ENCODE data around the gene CXCR2. TPM values are rescaled to one million over a fixed set of nuclear protein-coding genes. Genes with fewer than 3 reads are reported as not detected.

CXCR2 gene
- total RNA-seq, 1 experiment from 2014 or later = not detected

- intact Hi-C loops (cut with micrococcal nuclease; ENCODE audit: unreplicated experiment) = no loop called here
- POLR2A ChIA-PET (ENCODE audit: unreplicated experiment) = no interaction called here
Measured at GRCh38 chr2:218128781-218129457, 3.1 kb downstream of the CXCR2 start.

GRCh38 chr2:218129458-218130135, 3.8 kb downstream of the CXCR2 start:
- no peak overlapping the region for H3K4me3 ChIP-seq
- no peaks in the 10 kb centered on the region for H3K9me3 ChIP-seq (ENCODE audit: insufficient read depth, low read depth)
- no peak for TF ChIP-seq CTCF (conservative IDR thresholded peaks at IDR 0.05)
- no peak for TF ChIP-seq EZH2 (IDR thresholded peaks at IDR 0.05; ENCODE audit: low read depth)
- H3K27me3 ChIP-seq (ENCODE audit: insufficient read depth, low read depth) = peaks cover 34% of the 10 kb centered on the region
- ChIA-PET POLR2A (ENCODE audit: unreplicated experiment) (no interaction called here), CTCF (interaction anchor here (0.6 kb wide), 1 partner anchor 914 kb away, joined by 6 read pairs; no protein-coding TSS in a partner anchor)
- no peak for DNase-seq
- H3K36me3 ChIP-seq (ENCODE audit: low read depth) = no peaks in the 10 kb centered on the region
- no peaks in the 10 kb centered on the region for H4K20me1 ChIP-seq (ENCODE audit: insufficient read depth)
- H3K4me1 ChIP-seq (replicated peaks; ENCODE audit: insufficient read depth) = no peaks in the 10 kb centered on the region
- no peaks in the 10 kb centered on the region for H3K79me2 ChIP-seq (ENCODE audit: low read depth)
- no peak overlapping the region for H3K4me2 ChIP-seq
- intact Hi-C loops (cut with micrococcal nuclease; ENCODE audit: unreplicated experiment) = no loop called here
- H3K9me2 ChIP-seq (ENCODE audit: insufficient read depth) = no peaks in the 10 kb centered on the region
- no TSS peak for BruUV-seq (replicated peaks)
- H2AFZ ChIP-seq = no peak overlapping the region
- H3K27ac ChIP-seq = no peak overlapping the region
- H3F3A ChIP-seq (ENCODE audit: insufficient read depth, low read depth) = no peaks in the 10 kb centered on the region

More at GRCh38 chr2:218128781-218129457, 3.1 kb downstream of the CXCR2 start:
- Histone ChIP-seq H3K4me3 (no peak overlapping the region), H3K79me2 (ENCODE audit: low read depth) (no peaks in the 10 kb centered on the region), H3K4me1 (replicated peaks; ENCODE audit: insufficient read depth) (no peaks in the 10 kb centered on the region), H3K27me3 (ENCODE audit: insufficient read depth, low read depth) (peaks cover 28% of the 10 kb centered on the region), H4K20me1 (ENCODE audit: insufficient read depth) (no peaks in the 10 kb centered on the region), H2AFZ (no peak overlapping the region), H3K9me3 (ENCODE audit: insufficient read depth, low read depth) (no peaks in the 10 kb centered on the region), H3K4me2 (no peak overlapping the region), H3K9me2 (ENCODE audit: insufficient read depth) (no peaks in the 10 kb centered on the region), H3K27ac (no peak overlapping the region), H3F3A (ENCODE audit: insufficient read depth, low read depth) (no peaks in the 10 kb centered on the region), H3K36me3 (ENCODE audit: low read depth) (no peaks in the 10 kb centered on the region)
- TF ChIP-seq EZH2 (IDR thresholded peaks at IDR 0.05; ENCODE audit: low read depth) (no peak), CTCF (conservative IDR thresholded peaks at IDR 0.05) (no peak)
- BruUV-seq (replicated peaks) = no TSS peak
- CTCF ChIA-PET = interaction anchor here (0.6 kb wide), 1 partner anchor 342 kb away, joined by 3 read pairs; no protein-coding TSS in a partner anchor
- no peak for DNase-seq

- no peaks in the 10 kb centered on the region for H4K20me1 ChIP-seq (ENCODE audit: insufficient read depth)
- no peaks in the 10 kb centered on the region for H3K9me3 ChIP-seq (ENCODE audit: insufficient read depth, low read depth)
- H3F3A ChIP-seq (ENCODE audit: insufficient read depth, low read depth) = no peaks in the 10 kb centered on the region
- H3K36me3 ChIP-seq (ENCODE audit: low read depth) = no peaks in the 10 kb centered on the region
- no peak overlapping the region for H2AFZ ChIP-seq
- ChIA-PET CTCF (interaction anchor here (0.6 kb wide), 1 partner anchor 913 kb away, joined by 6 read pairs; no protein-coding TSS in a partner anchor), POLR2A (ENCODE audit: unreplicated experiment) (no interaction called here)
- no peaks in the 10 kb centered on the region for H3K4me1 ChIP-seq (replicated peaks; ENCODE audit: insufficient read depth)
- no TSS peak for BruUV-seq (replicated peaks)
- no peak overlapping the region for H3K4me2 ChIP-seq
- H3K79me2 ChIP-seq (ENCODE audit: low read depth) = no peaks in the 10 kb centered on the region
- intact Hi-C loops (cut with micrococcal nuclease; ENCODE audit: unreplicated experiment) = no loop called here
- no peak overlapping the region for H3K27ac ChIP-seq
- peaks cover 42% of the 10 kb centered on the region for H3K27me3 ChIP-seq (ENCODE audit: insufficient read depth, low read depth)
- H3K4me3 ChIP-seq = no peak overlapping the region
- no peaks in the 10 kb centered on the region for H3K9me2 ChIP-seq (ENCODE audit: insufficient read depth)
- TF ChIP-seq CTCF (conservative IDR thresholded peaks at IDR 0.05) = no peak
- no peak for TF ChIP-seq EZH2 (IDR thresholded peaks at IDR 0.05; ENCODE audit: low read depth)
- no peak for DNase-seq
Measured at GRCh38 chr2:218130377-218130776, 4.5 kb downstream of the CXCR2 start.

Measured in PC-9 (cell line).